ENCODE data around the gene TEDC2.
A peak's percentile ranks its signal among the peaks of the same experiment; 100 is the strongest.
"Not testable (repeated sequence)": the region's sequence is repeated elsewhere in the genome, so short reads cannot be mapped to it uniquely, and the experiment has no call there.

Gene TEDC2

GRCh38 chr16:2467528-2468232 lies 7.8 kb downstream of the TEDC2 start:
- peak; percentile 23 for DNase-seq

GRCh38 chr16:2468233-2468724 lies 8.4 kb downstream of the TEDC2 start:
- DNase-seq = no peak

- no peak for DNase-seq
Measured at GRCh38 chr16:2468725-2469398, 9.0 kb downstream of the TEDC2 start.

GRCh38 chr16:2469399-2470233 lies 9.7 kb downstream of the TEDC2 start:
- no peak for DNase-seq

GRCh38 chr16:2470234-2470601 lies 10.3 kb downstream of the TEDC2 start:
- no peak for DNase-seq

GRCh38 chr16:2470603-2471015 lies 10.7 kb downstream of the TEDC2 start:
- DNase-seq = no peak

- no peak for DNase-seq
Measured at GRCh38 chr16:2471016-2471652, 11.2 kb downstream of the TEDC2 start, which contains the start of gene NTN3. NTN3 (plus strand) TSS chr16:2471297; CDS start chr16:2471702, 405 bp downstream.

GRCh38 chr16:2471653-2472487 lies 12.0 kb downstream of the TEDC2 start:
- no peak for DNase-seq

GRCh38 chr16:2472488-2472864 lies 12.6 kb downstream of the TEDC2 start:
- DNase-seq = no peak

GRCh38 chr16:2472885-2473445 lies 13.1 kb downstream of the TEDC2 start:
- DNase-seq = no peak

GRCh38 chr16:2473446-2473926 lies 13.6 kb downstream of the TEDC2 start:
- peak; percentile 20 for DNase-seq

GRCh38 chr16:2473999-2474876 lies 14.3 kb downstream of the TEDC2 start:
- DNase-seq = peak; percentile 57

GRCh38 chr16:2474877-2475412 lies 15.0 kb downstream of the TEDC2 start, which contains the start of gene TBC1D24:
TBC1D24 (plus strand) TSS chr16:2475127; CDS start chr16:2496149, 21,022 bp downstream.
- peak; percentile 90 for DNase-seq

GRCh38 chr16:2475413-2476344 lies 15.8 kb downstream of the TEDC2 start:
- DNase-seq = peak; percentile 47

- no peak for DNase-seq
Measured at GRCh38 chr16:2476345-2476720, 16.4 kb downstream of the TEDC2 start.

GRCh38 chr16:2476741-2477140 lies 16.8 kb downstream of the TEDC2 start:
- no peak for DNase-seq

GRCh38 chr16:2477327-2477726 lies 17.4 kb downstream of the TEDC2 start:
- DNase-seq = no peak

- DNase-seq = no peak
Measured at GRCh38 chr16:2478279-2478678, 18.4 kb downstream of the TEDC2 start.

GRCh38 chr16:2479996-2480395 lies 20.1 kb downstream of the TEDC2 start:
- DNase-seq = not testable (repeated sequence)

Measured in activated CD4-positive, alpha-beta T cell treated with anti-CD3 and anti-CD28 coated beads, Interleukin-2, amount 50 U/mL, for 16 hours (primary cell).